Measurements from ENCODE around the gene MLLT3.

MLLT3 gene

DNA sequence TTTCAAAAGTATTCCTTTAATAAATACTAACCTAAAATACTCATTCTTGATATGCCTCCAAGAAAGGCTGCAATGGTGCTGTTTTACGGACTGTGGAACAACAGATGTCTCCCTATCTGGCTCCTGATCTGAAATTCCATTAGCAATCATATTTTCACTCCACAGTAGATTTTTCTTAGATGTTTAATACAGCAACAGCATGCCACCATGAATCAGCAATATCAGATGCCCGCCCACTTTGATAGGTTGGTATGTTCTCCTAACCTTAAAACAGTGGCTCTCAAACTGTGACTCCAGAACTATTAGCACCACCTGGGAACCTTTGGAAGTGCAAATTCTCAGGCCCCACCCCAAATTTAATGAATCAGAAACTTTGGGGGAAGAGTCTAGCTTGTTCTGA, 110.2 kb downstream of the MLLT3 start:
- no peak for DNase-seq (ENCODE audit: low read depth in 3 of 3)

DNA sequence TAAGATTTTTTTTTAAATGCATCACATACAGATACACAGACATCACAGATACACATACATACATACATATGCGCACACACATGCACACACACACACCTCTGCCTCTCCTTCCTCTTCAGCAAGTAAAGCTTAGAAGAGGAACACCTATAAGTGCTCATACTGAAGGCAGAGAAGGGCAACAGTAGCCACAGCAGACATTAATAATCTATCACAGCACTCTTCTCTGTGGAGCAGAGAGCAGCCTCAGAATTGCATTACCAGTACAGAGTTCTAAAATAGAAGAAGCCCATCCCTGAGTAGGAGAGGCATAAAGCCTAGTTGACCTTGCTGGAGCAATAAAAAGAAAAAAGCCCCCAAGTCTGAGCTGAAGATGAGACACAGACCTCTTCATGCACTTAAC, 110.6 kb downstream of the MLLT3 start:
- DNase-seq (ENCODE audit: low read depth in 3 of 3) = no peak

DNA sequence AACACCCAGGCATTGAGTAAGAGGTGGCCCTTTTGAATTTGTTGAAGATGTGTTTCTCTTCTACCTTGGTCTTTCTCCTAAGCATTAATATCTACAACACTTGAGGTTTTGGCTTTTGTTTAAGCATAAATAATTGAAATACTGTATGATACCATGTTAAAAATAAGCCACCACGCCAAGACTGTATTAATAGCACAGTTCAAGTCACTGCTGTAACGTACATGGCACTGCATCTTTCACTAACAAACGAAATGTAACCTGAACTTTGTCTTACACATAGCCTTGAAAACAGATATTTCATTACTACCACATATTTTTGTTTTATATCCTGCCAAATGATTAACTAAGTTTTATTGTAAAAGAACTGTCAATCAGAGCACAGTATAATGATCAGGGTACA, 112.8 kb downstream of the MLLT3 start:
- DNase-seq (ENCODE audit: low read depth in 3 of 3) = no peak

DNA sequence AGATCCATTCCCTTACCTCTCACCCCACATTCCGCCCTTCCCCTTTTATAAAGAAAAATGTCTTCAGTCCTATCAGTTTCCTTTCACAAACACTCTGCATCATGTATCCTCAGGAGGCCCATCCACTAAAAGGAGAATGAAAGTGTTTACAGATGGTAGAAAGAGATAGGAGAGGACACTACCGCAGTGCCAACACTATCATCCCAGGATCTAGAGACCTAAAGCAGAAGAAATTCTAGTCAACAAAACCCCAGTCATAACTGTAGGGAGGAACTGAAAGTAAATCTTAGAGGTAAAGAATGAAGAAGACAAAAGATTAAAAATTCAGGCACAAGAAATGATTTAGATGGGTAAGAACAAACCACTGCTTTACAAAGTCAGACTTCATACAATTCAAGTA, 114.1 kb downstream of the MLLT3 start:
- DNase-seq (ENCODE audit: low read depth in 3 of 3) = no peak

DNA sequence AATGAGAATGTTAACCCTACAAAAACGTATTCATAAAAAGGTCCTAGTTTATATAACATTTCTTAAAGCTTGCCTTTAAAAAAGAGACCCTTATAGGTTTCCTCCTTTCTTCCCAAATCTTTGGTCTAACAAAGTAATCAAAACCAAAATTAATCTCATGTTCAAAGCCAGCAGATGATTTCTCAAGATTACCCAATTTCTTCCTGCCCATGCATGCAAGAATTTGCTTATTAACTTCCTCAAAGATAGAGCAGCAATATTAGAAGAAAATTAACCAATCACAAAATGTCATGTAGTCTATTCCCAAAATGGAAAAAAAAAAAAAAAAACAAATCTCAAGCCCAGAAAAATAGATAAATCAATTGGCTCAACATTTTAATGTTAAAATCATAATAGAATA, 114.9 kb downstream of the MLLT3 start:
- DNase-seq (ENCODE audit: low read depth in 3 of 3) = no peak

DNA sequence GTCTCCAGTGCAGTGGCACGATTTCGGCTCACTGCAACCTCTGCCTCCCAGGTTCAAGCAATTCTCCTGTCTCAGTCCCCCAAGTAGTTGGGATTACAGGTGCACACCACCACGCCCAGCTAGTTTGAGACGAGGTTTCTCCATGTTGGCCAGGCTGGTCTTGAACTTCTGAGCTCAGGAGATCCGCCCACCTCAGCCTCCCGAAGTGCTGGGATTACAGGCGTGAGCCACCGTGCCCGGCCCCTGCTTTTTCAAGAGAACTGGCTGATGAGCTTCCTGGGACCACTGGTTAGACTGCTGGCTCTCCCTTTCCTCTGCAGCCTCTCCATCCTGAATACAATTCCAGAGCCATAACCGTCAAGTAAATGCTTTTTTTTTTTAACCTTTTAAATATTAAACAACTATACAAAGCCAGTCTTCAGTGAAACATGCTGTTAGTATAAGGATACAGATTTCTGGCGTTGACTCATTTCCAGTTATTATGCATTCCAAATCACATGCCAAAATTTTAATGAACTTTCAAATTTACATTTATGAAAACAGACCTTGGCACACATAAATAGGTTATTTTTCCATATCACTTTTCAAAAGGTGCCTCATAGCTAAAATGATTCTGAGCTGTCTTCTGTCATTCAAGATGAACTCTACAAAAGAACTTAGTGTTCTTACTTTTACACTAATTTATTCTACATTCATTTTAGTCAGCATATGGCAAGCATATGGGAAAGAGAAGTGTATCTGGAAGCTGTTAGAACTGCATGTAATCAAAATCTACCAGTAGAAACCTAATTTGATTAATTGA, 116.0 kb downstream of the MLLT3 start:
- DNase-seq (ENCODE audit: low read depth in 3 of 3) = no peak

DNA sequence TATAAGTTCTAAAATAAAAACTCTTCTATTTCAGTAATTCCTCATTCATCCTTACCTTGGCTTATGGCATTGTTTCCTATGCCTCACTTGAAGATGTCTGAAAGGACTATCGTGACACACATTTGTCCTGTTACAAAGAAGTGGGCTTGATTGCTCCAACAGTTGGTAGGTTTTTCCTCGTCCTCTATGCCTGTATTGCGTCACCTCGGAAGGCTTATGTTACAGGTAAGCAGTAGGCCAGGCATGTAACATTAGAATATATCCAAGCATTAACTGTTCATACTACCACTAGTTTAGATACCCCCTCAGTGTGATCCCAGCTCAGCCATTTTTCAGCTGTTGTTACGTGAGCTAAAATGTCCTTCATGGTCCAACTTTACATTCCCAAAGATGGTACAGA, 116.7 kb downstream of the MLLT3 start:
- no peak for DNase-seq (ENCODE audit: low read depth in 3 of 3)

DNA sequence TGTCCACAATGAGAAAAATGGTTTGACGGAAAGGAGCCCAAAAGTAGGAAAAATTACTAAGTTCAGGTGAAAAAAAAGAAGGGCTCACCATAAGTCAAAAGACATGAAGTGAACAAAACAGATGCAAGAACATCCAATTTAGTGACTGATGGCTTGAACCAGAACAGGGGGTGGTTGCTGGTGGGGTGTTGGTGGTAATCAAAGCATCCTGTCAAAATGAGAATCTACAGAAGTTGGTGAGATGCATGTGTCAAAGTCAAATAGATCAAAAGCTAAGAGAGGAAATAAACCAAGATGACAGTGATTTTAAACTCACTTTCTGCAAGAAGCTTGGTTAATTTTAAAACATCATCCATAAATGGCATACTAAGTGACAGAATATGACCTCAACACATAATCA, 117.4 kb downstream of the MLLT3 start:
- no peak for DNase-seq (ENCODE audit: low read depth in 3 of 3)

DNA sequence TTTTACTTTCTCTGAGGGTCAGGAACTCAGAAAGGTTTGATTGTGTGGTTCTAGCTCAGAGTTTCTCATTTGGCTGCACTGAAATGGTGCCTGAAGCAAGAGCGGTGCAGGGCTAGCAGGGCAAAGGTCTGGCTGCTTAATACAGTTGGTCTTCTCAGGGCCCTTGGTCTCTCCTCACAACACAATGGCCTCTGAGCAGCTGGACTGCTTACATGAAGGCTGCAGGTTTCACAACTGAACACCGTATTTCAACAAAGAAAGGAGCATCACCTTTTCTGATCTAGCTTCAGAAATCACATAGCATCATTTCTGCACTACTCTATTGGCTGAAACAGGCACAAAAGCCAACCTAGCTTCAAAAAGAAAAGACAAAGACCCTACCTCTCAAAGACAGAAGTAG, 122.2 kb downstream of the MLLT3 start:
- no peak for DNase-seq (ENCODE audit: low read depth in 3 of 3)

DNA sequence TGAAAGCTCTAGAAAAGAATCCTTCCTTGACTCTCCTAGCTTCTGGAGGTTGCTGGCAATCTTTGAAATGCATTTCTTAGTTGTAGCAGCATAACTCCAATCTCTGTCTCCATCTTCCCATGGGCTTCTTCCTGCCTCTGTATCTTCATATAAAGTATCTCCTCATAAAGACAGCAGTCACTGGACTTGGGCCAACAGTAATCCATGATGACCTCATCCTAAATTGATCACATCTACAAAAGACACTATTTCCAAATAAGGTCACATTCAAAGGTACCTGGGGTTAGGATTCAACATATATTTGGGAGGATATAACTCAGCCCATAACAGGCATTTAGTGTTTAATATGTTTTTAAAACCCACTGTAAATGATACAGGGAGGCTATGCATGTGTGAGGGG, 123.3 kb downstream of the MLLT3 start:
- DNase-seq (ENCODE audit: low read depth in 3 of 3) = no peak

DNA sequence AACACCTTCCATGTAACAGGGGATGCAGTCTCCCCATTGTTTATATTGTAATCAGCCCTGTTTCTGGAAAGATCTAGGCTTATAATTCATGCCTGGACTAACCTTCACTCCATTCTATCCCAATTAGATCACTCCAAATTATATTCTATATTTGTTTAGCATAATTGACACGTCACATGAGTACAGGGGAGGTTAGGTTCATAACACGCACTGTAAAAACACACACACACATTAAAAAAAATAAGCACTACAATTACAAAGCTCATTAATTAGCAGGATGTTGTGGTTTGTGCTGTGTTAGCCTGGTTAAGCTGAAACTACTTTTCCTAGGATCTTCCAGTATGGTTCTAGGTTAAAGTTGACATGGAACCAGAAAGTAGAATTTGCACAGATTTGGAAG, 126.0 kb downstream of the MLLT3 start:
- DNase-seq (ENCODE audit: low read depth in 3 of 3) = no peak

DNA sequence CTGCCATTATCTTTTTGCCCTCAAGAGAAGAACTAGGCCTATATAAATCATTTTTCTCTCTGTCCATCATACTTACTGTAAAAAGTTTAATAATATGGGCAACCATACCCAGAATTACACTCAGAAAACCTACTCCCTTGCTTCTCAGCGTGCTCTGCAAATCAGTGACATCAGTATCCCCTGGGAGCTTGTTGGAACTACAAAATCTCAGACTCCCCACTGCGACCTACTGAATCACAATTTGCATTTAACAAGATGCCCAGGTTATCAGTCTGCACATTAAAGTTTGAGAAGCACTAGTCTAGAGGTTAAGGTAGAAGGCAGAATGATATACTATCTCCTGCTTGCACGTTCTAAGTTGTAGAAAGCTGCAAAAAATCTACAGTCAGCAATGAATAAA, 127.2 kb downstream of the MLLT3 start:
- no peak for DNase-seq (ENCODE audit: low read depth in 3 of 3)

DNA sequence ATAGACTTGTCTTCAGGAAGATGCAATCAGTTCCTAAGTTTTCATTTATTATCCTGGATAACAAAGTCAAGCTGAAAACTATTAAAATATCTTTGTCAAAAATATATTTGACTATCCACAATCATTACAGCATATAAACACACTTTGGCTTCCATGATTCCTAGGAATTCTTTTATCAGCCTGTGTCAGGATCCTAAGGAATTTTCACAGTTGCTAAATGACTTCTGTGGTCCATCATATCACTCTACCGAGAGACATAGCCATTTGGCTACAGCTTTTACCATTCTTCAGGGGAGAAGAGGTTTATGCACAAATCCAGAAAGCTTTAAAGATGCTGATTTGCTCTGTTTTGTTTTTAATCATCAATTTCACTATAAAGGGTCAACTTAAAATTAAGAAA, 128.3 kb downstream of the MLLT3 start:
- no peak for DNase-seq (ENCODE audit: low read depth in 3 of 3)

DNA sequence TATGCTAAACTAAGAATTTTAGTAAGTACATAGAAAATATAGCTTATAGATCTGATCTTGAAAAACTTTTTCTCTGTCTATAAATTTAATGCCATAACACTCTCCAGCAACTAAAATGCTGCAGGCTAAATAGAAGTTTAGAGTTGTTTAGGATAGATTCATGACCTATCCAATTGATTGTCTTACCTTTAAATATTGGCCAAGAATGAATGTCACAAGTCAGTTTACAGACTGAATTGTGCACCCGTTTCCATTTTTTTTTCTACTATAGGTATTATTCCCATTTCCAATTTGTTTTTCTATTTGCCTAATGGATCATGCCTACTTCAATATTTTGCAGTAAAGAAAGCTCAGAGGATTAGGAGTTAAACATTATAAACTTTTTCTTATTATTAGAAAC, 129.5 kb downstream of the MLLT3 start:
- no peak for DNase-seq (ENCODE audit: low read depth in 3 of 3)

DNA sequence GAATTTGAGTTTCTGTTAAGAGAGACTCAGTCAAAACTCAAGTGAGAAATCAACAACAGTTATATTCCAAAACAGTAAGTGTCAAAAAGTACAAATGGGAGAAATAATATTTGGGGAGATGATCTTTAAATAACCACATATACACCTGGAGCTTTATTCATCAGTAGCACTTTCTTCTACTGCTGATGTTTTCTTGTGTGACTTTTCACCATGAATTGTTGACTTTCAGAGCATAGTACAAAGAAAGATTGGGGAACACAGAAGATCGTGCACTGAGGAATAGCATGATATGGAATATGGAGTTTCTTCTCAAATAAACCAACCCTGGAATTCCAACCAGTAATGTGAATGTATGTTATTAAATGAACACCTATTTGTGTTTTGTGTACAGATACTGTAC, 130.7 kb downstream of the MLLT3 start:
- DNase-seq (ENCODE audit: low read depth in 3 of 3) = no peak

DNA sequence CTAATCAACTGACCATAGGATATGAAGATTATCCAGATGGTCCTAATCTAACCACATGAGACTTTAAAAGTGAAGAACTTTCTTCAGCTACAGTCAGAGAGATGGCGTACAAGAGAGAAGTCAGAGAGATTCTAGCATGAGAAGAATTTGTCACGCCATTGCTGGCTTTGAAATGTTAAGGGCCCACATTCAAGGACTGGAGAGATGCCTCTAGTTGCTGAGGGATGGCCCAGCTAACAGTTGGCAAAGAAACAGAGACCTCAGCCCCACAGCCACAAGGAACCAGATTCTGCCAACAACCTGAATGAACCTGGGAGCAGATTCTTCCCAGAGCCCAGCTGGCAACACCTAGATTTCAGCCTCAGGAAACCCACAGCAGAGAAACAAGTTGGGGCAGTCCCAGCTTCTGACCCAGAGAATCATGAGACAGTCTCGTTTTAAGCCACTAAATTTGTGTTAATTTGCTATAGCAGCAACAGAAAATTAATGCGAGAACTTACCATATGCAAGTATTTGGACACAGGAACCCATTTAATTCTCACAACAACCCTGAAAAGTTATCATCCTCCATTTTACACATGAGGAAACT, 132.0 kb downstream of the MLLT3 start:
- DNase-seq (ENCODE audit: low read depth in 3 of 3) = no peak

DNA sequence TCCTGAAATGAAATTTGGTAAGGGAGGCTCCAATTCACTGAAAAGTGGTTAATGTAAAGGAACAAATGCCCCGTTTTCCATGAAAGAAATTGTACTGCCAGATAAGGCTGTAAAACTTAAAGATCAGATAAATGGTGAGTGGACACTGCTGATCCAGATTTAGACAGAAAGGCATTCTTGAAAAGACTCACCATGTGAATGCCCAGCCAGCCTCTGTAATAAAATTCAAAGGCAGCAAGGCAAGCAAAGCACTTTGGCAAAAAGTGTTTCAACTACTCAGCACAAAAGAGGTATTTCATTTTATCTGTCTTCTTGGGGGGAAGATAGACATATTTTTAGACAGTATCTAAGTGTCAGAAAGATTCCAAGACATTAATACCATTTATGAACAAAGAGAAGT, 133.6 kb downstream of the MLLT3 start:
- no peak for DNase-seq (ENCODE audit: low read depth in 3 of 3)

DNA sequence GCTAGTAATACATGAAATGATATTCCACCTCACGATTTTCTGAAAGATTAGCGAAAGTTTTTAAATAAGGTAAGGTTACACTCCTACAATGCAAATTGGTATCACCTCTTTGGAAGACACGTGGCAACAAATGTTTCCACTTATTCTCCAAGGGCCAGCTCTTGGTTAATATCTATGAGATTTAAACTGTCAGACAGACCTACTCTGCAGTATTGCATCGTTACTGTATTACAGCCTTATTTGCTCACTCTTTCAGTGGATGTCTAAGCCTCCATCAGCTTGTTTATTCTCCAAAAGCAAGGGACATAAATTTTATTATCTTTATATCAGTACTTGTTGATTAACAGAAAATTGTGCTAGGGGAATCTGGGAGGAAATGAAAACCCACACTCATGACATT, 135.7 kb downstream of the MLLT3 start:
- DNase-seq (ENCODE audit: low read depth in 3 of 3) = no peak

DNA sequence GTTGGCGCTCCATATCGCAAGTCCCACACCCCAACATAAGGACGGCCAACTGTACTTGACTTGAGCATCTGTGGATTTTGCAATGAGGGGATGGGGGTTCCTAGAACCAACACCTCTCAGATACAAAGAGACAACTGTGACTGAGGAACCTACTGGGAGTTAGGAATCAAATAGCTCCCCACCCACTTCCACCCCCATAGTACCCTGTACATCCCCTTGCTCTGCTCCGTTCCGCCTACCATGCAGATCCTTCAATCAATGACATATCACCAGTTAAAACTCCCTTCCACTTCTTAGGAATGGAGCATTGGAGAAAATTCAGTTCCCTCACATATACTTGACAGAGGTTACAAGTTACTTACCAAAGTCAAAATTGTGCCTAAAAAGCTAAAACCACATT, 140.9 kb downstream of the MLLT3 start:
- DNase-seq (ENCODE audit: low read depth in 3 of 3) = no peak

DNA sequence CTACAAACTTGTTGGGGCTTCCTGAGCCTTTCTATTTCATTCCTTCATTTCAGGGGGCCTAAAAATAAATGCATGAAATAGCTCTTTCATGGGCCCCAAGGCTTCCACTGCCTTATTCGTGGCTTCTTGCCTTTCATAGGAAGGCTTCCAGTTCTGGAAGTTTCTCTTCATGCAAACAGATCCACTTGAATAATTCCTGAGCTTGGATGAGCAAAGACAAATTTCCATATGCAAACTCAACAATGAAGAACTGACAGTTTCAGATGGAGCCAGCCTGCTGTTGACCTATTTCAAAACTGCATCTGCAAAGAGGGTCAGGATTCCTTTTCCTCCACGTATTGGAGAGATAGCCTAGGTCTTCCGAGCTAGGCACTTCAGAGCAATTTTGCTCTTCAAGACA, 142.1 kb downstream of the MLLT3 start:
- no peak for DNase-seq (ENCODE audit: low read depth in 3 of 3)

DNA sequence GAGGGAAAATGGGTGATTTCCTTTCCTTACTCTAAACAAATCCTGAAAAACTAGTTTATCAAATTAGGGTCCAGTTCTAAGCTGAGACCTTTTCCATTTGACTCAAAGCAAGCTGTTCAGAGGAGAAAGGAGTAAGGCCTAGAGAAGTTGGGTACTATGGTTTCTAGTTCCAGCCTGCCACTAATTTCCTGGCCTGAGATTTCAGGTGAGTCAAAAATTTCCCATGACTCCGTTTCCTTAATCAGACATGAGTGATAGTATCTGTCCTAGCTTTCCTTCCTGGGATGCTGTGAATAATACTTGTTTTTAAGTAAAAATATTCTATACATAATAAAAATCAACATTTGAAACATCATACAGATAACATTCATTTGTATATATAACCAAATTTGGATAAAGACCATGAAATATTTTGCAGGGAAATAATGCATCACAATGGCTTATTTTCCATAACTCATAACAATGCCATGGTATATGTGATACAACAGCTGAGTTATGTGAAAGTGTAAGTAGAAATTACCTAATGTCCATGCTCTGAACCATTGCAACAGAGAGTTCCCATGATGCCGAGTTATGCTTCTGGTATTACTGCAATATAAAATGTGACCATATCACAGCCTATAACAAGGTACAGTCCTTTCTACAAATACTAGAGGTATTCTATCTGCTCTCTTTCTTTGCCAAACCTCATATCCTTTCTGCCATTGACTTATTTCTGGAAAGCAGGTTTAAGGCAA, 142.7 kb downstream of the MLLT3 start:
- no peak for DNase-seq (ENCODE audit: low read depth in 3 of 3)

DNA sequence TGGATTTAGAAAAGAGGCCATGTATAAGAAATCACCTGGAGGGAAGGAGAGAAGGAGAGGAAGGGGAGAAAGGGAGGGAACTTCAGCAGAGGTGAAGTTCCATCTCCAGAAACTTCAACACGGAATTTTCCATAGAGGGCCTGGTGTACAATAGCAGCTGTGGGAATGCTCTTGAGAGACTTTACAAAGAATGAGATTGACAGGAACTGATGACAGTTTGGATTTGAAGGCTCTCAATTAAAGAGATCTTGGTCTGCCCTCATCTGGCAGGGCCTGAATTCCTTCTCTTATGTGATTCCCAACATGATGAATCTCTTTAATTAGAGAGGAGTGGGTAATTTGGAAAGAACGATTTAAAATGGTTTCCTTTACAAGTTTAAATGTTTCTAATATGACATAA, 143.5 kb downstream of the MLLT3 start:
- DNase-seq (ENCODE audit: low read depth in 3 of 3) = no peak

DNA sequence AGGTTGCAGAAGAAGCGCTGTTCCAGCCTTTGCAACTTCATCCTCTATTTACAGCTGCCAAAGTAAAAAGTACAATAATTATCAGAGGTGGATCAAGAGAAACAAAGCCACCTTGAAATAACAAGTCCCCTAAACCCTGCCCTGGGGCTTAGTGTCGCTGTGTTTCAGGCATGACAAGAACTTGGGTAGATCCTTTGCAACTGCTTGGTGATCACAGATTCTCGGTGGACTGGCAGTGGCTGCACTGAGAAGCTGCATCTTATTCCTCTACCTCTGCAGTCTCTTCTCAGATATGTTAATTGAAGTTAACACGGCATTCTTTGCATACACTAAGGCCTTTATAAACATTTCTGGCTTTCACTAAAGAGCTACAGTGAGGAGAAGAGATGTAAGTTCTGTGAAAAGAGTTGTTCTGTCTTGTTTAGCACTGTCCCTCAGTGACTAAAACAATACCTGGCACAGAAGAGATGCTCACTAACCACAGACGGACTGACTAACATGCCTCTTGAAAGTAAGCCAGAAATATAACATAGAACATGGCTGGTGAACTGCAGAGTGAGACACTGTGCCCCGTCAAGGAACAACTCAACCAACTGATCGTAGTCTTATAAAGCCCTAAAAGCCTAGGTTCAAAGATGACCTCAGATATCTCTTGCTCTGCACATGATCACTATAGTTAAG, 144.2 kb downstream of the MLLT3 start:
- no peak for DNase-seq (ENCODE audit: low read depth in 3 of 3)

Data from stimulated activated CD4-positive, alpha-beta T cell treated with anti-CD3 and anti-CD28 coated beads, TNF-alpha, amount 100 ng/mL, for 4 hours (primary cell).